HG02678 (cell line): ENCODE measurements around the gene MRPS35.

Source experiments
- ATAC-seq: cut with Tn5 transposase; IDR thresholded peaks from one replicate; pipeline ENCODE4 v1.9.1; 2021; ENCODE audit warnings: mild to moderate bottlenecking, moderate library complexity; ENCODE audit not compliant: unreplicated experiment

Gene MRPS35

GRCh38 chr12:27805238-27805637, 94.6 kb downstream of the MRPS35 start:
- ATAC-seq, result no peak
